DND-41 (cell line): ENCODE measurements around the gene NBPF20.
"Not testable (repeated sequence)": the region's sequence is repeated elsewhere in the genome, so short reads cannot be mapped to it uniquely, and the experiment has no call there.

Experiments used
- EZH2 ChIP-seq: IDR thresholded peaks from 3 replicates; pipeline ENCODE4 v1.6.1; 2012; ENCODE audit warnings: borderline replicate concordance, low read depth, mild to moderate bottlenecking, moderate library complexity, low read length, inconsistent platforms; ENCODE audit not compliant: severe bottlenecking
- TF ChIP-seq, protein P1 (sequence below): IDR thresholded peaks from 2 replicates; pipeline ENCODE4 v1.5.1; 2012; ENCODE audit warnings: borderline replicate concordance, low read length, moderate library complexity, mild to moderate bottlenecking; ENCODE audit not compliant: poor library complexity, severe bottlenecking; ENCODE audit errors: extremely low read depth

DNA sequence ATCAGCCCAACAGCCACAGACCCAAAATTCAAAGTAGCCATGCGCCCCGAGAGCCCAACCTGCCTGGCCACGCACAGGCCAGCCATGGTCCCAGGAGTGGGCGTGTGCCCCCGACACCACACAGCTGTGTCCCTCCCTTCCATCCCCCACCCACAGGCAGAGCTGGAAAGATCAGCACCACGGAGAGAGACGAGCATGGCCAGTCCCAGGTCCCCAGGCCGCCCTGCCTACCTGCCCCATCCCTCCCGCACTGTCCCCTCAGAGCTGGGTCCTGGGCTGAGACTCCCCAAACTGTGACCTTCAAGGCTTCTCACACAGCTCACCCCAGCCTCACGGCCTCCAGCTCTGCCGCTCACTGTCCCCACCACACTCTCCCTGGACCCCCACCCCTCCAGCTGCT lies 19.8 kb upstream of the NBPF20 start:
- TF ChIP-seq, protein P1, sequence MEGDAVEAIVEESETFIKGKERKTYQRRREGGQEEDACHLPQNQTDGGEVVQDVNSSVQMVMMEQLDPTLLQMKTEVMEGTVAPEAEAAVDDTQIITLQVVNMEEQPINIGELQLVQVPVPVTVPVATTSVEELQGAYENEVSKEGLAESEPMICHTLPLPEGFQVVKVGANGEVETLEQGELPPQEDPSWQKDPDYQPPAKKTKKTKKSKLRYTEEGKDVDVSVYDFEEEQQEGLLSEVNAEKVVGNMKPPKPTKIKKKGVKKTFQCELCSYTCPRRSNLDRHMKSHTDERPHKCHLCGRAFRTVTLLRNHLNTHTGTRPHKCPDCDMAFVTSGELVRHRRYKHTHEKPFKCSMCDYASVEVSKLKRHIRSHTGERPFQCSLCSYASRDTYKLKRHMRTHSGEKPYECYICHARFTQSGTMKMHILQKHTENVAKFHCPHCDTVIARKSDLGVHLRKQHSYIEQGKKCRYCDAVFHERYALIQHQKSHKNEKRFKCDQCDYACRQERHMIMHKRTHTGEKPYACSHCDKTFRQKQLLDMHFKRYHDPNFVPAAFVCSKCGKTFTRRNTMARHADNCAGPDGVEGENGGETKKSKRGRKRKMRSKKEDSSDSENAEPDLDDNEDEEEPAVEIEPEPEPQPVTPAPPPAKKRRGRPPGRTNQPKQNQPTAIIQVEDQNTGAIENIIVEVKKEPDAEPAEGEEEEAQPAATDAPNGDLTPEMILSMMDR, result not testable (repeated sequence)
- not testable (repeated sequence) for TF ChIP-seq EZH2
